Glomerular visceral epithelial cell (primary cell): Measurements from ENCODE around the gene CCDC150.
A peak's percentile ranks its signal among the peaks of the same experiment; 100 is the strongest.
"Not testable (repeated sequence)": the region's sequence is repeated elsewhere in the genome, so short reads cannot be mapped to it uniquely, and the experiment has no call there.

Experiments
- DNase-seq: peaks from one replicate; pipeline ENCODE4 v3.0.0-alpha.2; 2016; ENCODE audit errors: extremely low spot score

Gene CCDC150

GRCh38 chr2:196635156-196635555 lies 4.4 kb upstream of the CCDC150 start:
- no peak for DNase-seq

GRCh38 chr2:196638765-196639164 lies 750 bp upstream of the CCDC150 start:
- DNase-seq, result no peak

GRCh38 chr2:196640031-196640548 lies 575 bp downstream of the CCDC150 start:
- DNase-seq, result no peak

- no peak for DNase-seq
Observed at GRCh38 chr2:196649202-196649601, 9.7 kb downstream of the CCDC150 start.

GRCh38 chr2:196651387-196652094 lies 12.0 kb downstream of the CCDC150 start:
- DNase-seq, result no peak

GRCh38 chr2:196652869-196653268 lies 13.4 kb downstream of the CCDC150 start:
- no peak for DNase-seq

GRCh38 chr2:196653843-196654242 lies 14.3 kb downstream of the CCDC150 start:
- DNase-seq, result no peak

GRCh38 chr2:196655761-196656160 lies 16.2 kb downstream of the CCDC150 start:
- no peak for DNase-seq

- no peak for DNase-seq
Observed at GRCh38 chr2:196657333-196657732, 17.8 kb downstream of the CCDC150 start.

- no peak for DNase-seq
Observed at GRCh38 chr2:196659844-196660243, 20.3 kb downstream of the CCDC150 start.

GRCh38 chr2:196660244-196660643 lies 20.7 kb downstream of the CCDC150 start:
- no peak for DNase-seq

GRCh38 chr2:196670342-196670741 lies 30.8 kb downstream of the CCDC150 start:
- no peak for DNase-seq

- no peak for DNase-seq
Observed at GRCh38 chr2:196675963-196676362, 36.4 kb downstream of the CCDC150 start.

- DNase-seq, result peak; percentile 33
Observed at GRCh38 chr2:196677404-196677803, 37.9 kb downstream of the CCDC150 start.

GRCh38 chr2:196679368-196679767 lies 39.9 kb downstream of the CCDC150 start:
- DNase-seq, result no peak

GRCh38 chr2:196681510-196681909 lies 42.0 kb downstream of the CCDC150 start:
- no peak for DNase-seq

GRCh38 chr2:196685792-196686191 lies 46.3 kb downstream of the CCDC150 start:
- no peak for DNase-seq

GRCh38 chr2:196686737-196687136 lies 47.2 kb downstream of the CCDC150 start:
- DNase-seq, result not testable (repeated sequence)

- peak; percentile 24 for DNase-seq
Observed at GRCh38 chr2:196696423-196697079, 57.0 kb downstream of the CCDC150 start.

GRCh38 chr2:196697825-196698224 lies 58.3 kb downstream of the CCDC150 start:
- DNase-seq, result no peak

GRCh38 chr2:196702641-196703040 lies 63.1 kb downstream of the CCDC150 start:
- peak; percentile 18 for DNase-seq

- no peak for DNase-seq
Observed at GRCh38 chr2:196703695-196704094, 64.2 kb downstream of the CCDC150 start.

- DNase-seq, result not testable (repeated sequence)
Observed at GRCh38 chr2:196710056-196710455, 70.5 kb downstream of the CCDC150 start.
